ENCODE measurements around the gene GPR83.

Gene GPR83

DNA sequence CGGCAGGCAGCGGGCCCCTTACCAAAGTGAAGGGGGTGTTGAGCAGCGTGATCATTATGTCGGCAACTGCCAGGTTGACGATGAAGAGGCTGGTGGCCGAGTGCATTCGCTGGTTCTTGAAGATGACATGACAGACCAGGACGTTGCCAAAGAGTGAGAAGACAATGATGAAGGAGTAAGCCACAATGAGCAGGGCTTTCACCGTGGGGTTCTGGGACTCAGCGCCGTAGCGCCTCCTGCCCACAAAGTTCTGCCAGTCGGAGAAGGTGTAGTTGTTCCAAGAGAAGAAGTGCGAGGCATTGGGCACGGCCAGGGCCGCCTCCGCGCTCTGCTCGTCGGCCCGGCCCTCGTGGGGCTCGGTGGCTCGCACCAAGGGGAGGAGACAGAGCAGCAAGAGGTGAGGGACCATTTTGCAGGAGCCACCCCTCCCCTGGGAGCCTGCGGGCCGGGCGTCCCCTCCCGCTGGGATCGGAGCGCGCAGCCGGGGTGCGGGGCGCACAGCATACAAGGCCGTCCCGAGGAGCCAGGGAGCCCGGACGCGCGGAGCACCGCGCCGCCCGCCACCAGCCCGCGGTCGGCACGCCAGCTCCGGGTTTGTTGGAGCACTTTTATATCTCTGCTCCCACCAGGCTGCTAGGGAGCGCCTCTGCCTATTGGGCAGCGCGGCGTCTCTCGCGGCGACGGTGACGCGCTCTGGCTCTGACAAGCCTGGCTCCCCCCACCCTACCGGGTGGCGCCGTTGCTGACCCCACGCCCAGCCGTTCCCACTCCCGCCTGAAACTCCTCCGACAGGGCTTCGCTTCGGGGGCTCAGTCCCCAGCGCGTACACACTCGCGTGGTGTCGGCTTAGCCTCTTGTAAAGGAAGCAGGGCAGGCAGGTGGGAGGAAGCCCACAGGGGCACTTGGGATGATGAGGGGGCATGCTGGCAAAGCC, at the start of gene GPR83:
GPR83 (minus strand) TSS at position 581 of the 934 bp plus-strand sequence; CDS start at position 409, 172 bp downstream.
- TF ChIP-seq CTCF (conservative IDR thresholded peaks at IDR 0.05) = no peak
- no peak within 1 kb of the TSS for H3K27ac ChIP-seq

DNA sequence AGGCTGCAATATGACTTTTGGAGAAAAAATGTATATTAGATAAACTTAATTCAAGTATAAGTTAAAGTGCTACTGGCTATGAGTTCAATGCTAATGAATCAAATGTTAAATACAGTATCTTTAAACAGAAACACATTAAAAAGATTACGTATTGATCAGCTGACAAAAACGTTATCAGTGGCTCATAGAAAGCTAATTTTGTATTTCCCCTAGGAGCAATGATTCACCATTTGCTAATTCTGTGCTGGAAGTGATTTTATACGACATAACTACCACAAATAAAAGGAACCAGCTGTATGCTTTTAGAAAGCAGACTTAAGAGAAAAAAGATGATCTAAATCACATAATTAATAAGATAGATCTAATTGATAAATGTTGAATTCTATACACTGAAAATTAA, 48.8 kb upstream of the GPR83 start:
- H3K27ac ChIP-seq = no peak overlapping the region
- no peak for TF ChIP-seq CTCF (conservative IDR thresholded peaks at IDR 0.05)

DNA sequence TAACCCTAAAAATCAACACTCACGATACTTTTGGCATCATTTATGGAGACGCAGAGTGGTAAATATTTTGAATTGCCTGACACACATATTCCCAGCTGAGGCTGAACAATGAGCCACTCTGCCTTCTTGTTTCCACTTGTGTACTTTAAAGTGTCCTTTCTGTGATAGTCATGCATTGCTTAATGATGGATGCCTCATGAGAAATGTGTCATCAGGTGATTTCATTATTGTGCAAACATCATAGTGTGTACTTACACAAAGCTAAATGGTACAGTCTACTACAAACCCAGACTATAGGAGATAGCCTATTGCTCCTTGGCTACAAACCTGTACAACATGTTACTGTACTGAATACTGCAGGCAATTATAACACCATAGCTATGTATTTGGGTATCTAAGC, 48.2 kb upstream of the GPR83 start:
- no peak for TF ChIP-seq CTCF (conservative IDR thresholded peaks at IDR 0.05)
- no peak overlapping the region for H3K27ac ChIP-seq

- TF ChIP-seq CTCF (conservative IDR thresholded peaks at IDR 0.05) = no peak
- H3K27ac ChIP-seq = no peak overlapping the region
These were observed 47.8 kb upstream of the GPR83 start for GRCh38 chr11:94449029-94449428.

DNA sequence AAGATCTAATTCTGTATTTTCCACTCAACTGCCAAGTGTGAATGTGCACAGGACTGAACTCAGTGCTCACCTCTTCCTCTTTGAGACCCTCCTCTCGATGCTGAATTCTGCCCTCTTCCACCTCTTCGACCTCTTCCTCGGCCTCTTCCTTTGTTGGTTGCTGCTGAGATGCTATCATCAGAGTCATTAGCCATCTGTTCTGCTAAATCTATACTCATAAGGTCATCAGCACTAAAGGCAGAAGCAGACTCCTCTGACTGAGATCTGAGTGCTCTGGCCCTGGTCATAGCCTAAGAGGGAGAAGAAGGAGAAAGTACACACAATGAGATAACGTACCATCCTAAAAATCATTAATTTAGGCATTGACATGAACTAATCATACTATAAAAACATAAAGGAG, 45.9 kb upstream of the GPR83 start:
- no peak overlapping the region for H3K27ac ChIP-seq

DNA sequence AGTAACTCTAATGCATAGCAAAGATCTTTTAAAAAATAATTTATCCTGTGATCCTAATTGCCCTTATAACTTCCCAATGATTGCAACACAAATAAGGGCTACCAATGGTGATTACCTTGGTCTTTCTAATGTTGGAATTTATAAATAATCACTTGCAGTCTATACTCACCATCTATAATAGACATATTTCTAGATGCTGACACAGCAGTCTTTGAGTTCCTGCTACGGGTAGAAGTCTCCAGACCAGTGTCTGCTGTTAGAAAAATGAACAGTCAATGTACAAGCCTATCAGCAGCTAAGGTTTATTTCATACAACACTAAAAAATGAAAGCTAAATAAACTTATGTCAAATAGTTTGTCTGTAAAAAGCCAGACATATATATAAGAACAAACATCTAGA, 44.4 kb upstream of the GPR83 start:
- TF ChIP-seq CTCF (conservative IDR thresholded peaks at IDR 0.05) = no peak
- H3K27ac ChIP-seq = no peak overlapping the region

More for the DNA sequence above, 45.9 kb upstream of the GPR83 start:
- TF ChIP-seq CTCF (conservative IDR thresholded peaks at IDR 0.05) = no peak

DNA sequence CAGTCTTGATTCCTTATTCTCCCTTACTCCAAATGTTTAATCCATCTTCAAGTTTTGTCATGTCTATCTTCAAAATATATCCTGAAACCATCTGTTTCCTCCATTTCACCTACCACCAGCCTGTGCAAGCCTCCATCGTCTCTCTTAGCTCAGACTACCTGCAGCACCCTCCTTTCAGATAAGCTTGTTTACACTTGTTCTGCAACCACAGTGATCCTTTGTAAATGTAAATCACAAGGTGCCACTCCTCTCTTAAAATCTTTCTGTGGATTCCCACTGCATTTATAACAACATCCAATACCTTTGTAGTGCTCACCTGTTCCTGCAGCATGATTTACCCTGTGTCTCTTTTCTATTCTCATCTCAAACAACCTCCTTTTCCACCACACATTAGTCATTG, 31.8 kb upstream of the GPR83 start:
- no peak overlapping the region for H3K27ac ChIP-seq
- no peak for TF ChIP-seq CTCF (conservative IDR thresholded peaks at IDR 0.05)

All from VCaP (cell line).